Cardiac fibroblast (primary cell): Measurements from ENCODE around the gene ZNF473.
A peak's percentile ranks its signal among the peaks of the same experiment; 100 is the strongest.

Source experiments
- DNase-seq, 2 donors: peaks; one replicate each; pipeline versions ENCODE4 v3.0.0 to v3.0.0-alpha.2; 2010; ENCODE audit warnings: low read depth in 2 of 2
- H3K4me3 ChIP-seq, 2 donors: replicated peaks in 1 of 2; 1 replicate in 1 of 2; 2 replicates in 1 of 2; pipeline ENCODE4 v1.5.1; 2011; ENCODE audit warnings: low read depth in 2 of 2, low read length in 2 of 2, mild to moderate bottlenecking in 2 of 2, moderate library complexity in 1 of 2
- TF ChIP-seq, protein P1 (sequence below): IDR thresholded peaks from one replicate; pipeline ENCODE4 v1.5.1; 2011; ENCODE audit warnings: low read depth, mild to moderate bottlenecking, low read length, inconsistent platforms

ZNF473 gene

DNA sequence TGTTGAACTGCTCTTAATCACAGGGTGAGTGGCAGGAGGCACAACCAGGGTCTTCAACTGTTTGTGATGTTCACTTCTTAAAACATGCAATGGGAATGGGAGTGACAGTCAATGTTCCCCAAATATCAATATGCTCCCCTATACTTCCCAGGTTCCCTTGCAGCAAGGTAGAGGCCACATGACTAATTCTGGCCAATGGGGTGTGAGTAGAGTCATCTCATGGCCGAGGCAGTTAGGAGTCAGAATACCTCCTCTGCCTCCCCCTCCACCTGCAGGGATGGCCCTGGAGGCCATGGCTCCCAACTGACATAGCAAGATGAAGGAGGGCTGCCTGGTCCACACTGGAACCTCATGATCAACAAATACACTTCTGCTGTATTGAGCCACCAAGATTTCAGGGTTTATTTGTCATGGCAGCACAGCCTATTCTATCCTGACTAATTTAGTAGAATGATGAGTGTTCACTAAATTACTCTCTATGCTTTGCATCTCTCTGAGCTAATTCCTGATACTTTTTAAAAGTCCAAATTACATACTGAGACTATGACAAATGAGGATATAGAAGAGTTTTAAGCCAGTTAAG lies 9.5 kb upstream of the ZNF473 start:
- TF ChIP-seq, protein P1, sequence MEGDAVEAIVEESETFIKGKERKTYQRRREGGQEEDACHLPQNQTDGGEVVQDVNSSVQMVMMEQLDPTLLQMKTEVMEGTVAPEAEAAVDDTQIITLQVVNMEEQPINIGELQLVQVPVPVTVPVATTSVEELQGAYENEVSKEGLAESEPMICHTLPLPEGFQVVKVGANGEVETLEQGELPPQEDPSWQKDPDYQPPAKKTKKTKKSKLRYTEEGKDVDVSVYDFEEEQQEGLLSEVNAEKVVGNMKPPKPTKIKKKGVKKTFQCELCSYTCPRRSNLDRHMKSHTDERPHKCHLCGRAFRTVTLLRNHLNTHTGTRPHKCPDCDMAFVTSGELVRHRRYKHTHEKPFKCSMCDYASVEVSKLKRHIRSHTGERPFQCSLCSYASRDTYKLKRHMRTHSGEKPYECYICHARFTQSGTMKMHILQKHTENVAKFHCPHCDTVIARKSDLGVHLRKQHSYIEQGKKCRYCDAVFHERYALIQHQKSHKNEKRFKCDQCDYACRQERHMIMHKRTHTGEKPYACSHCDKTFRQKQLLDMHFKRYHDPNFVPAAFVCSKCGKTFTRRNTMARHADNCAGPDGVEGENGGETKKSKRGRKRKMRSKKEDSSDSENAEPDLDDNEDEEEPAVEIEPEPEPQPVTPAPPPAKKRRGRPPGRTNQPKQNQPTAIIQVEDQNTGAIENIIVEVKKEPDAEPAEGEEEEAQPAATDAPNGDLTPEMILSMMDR, result no peak

DNA sequence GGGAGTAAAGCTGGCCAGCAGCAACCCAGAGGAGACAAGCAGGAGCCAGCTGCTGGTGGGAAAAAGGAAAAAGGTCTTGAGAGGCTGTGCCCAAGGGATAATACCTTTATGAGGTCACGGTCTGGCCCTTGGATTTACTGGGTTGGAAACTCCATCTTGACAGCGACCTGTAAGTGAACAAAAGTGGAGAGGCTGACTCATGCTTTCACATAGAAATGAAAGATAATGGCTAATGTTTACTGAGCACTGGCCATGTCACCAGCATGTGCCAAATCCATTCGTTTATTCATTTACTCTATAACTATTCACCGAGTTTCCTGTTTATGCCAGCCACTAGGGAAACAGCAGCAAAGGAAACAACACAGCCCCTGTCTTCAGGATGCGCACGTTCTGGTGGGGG lies 5.3 kb upstream of the ZNF473 start:
- no peak overlapping the region for H3K4me3 ChIP-seq
- TF ChIP-seq, protein P1, result no peak
- DNase-seq, result peak in 1 of 2 donors; percentile 5

More for the DNA sequence above, 9.5 kb upstream of the ZNF473 start:
- DNase-seq, result no peak
- H3K4me3 ChIP-seq, result no peak overlapping the region

DNA sequence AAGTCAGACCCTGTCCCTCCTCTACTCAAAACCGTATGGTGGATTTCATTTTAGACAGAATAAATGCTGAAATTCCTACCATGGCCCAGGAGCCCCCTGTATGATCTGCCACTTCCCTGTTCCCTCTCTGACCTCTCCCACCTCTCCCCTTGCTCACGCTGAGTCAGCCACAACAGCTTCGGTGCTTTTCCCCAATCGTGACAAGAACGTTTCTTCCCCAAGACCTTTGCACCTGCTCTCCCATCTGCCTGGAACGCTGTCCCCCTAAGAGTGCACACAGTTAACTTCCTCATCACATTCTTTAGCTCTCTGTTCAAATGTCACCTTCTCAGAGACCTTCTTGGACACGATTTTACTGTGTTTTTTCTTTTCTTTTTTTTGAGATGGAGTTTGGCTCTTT lies 3.0 kb upstream of the ZNF473 start:
- no peak overlapping the region for H3K4me3 ChIP-seq
- TF ChIP-seq, protein P1, result no peak
- no peak for DNase-seq

DNA sequence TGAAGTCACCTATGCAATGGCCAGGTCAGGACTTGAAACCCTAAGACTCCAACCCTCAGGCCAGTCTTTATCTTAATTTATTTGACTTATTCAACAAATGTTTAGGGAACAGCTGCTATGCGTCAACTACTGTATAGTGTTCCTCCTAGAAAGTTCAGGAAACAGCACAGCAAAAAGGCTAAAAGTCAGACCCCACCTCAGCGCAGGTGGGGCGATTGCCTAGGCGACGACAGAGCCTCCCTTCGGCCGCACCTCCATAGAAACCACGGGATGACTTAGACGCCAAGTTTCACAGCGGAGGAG lies 1.1 kb upstream of the ZNF473 start:
- TF ChIP-seq, protein P1, result no peak
- peak overlapping the region; percentile 99 to 100 for H3K4me3 ChIP-seq
- no peak for DNase-seq

DNA sequence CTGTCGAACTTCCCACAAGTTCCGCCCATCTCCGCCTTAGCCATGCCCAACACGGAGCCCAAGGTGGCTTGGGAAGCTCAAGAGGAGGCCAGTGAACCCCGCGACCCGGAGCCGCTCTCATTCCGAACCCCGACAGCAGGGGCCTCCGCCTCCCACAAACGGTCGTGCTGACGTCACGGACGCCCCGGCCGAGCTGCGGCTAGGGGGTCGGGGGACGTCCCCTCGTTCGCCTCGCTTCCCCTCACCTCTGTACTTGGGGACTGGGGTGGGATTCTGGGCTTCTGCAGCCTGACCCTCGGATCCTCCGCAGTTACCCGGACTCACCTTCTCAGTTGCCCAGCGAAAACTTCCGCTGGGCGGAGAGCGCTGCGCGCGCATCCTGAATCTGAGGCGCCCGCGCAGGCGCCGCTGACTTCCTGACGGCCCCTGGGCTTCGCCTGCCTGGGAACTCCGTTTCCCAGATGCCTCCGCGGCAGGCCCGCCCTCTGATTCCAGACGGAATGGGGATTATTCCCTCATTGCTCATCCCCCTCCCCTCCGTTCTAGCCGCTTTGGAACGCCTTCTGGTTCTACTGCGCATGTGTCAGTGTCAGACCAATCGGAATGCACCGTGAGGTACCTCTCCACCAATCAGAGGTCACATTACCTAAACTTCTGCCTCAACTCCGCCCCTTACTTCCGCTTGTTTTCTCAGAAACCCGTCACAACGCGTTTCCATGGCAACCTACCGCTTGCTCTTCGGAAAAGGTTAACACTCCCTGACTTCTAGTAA lies 597 bp upstream of the ZNF473 start, which contains the start of gene VRK3:
Gene VRK3 (minus strand): TSS at position 351 of the 772 bp plus-strand sequence. CDS start 9,210 bp downstream, outside the sequence.
- TF ChIP-seq, protein P1, result peak; percentile 10
- H3K4me3 ChIP-seq, result peak within 1 kb of the TSS; percentile 99 to 100
- peak; percentile 100 for DNase-seq

DNA sequence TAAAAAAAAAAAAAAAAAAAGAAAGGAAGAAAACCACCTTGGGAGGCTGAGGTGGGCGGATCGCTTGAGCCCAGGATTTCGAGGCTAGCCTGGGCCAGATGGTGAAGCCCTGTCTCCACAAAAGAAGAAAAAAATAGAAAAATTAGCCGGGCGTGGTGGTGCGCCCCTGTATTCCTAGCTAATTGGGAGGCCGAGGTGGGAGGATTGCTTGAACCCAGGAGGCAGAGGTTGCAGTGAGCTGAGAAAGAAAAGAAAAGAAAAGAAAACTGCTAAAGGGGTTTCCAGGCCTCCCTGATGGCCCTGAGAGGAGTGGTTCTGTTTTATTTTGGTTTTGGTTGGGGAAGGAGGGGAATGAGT lies 723 bp downstream of the ZNF473 start:
- TF ChIP-seq, protein P1, result no peak
- peak overlapping the region; percentile 83 to 88 for H3K4me3 ChIP-seq
- DNase-seq, result no peak

DNA sequence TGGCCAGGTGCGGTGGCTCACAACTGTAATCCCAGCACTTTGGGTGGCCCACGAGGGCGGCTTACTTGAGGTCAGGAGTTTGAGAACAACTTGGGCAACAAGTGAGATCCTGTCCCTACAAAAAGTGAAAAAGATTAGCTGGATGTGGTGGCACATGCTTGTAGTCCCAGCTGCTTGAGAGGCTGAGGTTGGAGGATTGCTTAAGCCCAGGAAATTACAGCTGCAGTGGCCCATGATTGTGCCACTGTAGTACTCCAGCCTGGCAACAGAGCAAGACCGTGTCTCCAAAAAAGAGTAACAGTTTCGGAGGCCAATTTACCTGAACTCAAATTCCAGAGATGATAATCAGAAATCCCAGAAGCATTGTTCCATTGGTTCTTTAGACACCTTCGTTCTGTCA lies 4.4 kb downstream of the ZNF473 start:
- TF ChIP-seq, protein P1, result no peak
- H3K4me3 ChIP-seq, result no peak overlapping the region
- no peak for DNase-seq
